22Rv1 (cell line): ENCODE measurements around the gene SEZ6.

ENCODE experiments used
- ZFX ChIP-seq: fragments of 450-650 bp; IDR thresholded peaks from 2 replicates; pipeline ENCODE4 v1.6.1; 2017; ENCODE audit warnings: antibody characterized with exemption, borderline replicate concordance
- TF ChIP-seq, protein P1 (sequence below): fragments of 450-650 bp; IDR thresholded peaks from 2 replicates; pipeline ENCODE4 v1.5.1; 2017; ENCODE audit warnings: mild to moderate bottlenecking

DNA sequence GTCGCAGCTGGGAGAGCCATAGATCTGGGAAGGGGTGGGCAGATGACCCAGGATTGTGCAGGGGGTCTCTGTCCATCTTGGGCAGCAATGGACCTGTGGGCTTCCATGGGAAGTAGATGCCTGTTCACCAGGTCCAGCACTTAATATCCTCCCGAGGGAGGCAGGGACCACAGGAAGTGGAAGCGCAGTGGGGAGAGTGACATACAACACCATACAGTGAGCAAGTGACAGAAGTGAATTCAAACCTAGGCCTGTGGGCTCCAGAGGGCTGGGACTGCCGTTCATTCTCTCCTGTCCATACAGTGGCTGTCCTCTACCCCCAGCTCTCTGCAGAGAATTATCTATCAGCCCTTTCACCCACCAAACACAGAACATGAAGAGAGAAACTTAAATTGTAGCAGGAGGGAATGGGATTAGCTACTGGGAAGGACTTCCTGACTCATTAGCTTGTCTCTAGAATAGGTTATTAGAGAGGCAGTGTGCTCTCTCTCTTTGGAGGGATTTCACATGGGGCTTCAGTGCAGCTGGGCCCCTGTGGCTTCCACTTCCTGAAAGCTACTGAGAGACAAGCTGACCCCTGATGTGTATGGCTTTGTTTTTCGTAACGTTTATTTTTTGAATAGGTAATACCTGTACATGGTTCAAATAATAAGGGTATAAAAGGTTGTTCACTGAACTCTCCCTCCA is 13.1 kb upstream of the SEZ6 start:
- TF ChIP-seq, protein P1, sequence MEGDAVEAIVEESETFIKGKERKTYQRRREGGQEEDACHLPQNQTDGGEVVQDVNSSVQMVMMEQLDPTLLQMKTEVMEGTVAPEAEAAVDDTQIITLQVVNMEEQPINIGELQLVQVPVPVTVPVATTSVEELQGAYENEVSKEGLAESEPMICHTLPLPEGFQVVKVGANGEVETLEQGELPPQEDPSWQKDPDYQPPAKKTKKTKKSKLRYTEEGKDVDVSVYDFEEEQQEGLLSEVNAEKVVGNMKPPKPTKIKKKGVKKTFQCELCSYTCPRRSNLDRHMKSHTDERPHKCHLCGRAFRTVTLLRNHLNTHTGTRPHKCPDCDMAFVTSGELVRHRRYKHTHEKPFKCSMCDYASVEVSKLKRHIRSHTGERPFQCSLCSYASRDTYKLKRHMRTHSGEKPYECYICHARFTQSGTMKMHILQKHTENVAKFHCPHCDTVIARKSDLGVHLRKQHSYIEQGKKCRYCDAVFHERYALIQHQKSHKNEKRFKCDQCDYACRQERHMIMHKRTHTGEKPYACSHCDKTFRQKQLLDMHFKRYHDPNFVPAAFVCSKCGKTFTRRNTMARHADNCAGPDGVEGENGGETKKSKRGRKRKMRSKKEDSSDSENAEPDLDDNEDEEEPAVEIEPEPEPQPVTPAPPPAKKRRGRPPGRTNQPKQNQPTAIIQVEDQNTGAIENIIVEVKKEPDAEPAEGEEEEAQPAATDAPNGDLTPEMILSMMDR = no peak
- no peak for TF ChIP-seq ZFX
